Measurements from ENCODE around the gene ZMYND8. TPM values are rescaled to one million over a fixed set of nuclear protein-coding genes. Genes with fewer than 3 reads are reported as not detected.

The ZMYND8 gene
- total RNA-seq, 1 experiment from 2014 or later = 29.0 TPM

DNA sequence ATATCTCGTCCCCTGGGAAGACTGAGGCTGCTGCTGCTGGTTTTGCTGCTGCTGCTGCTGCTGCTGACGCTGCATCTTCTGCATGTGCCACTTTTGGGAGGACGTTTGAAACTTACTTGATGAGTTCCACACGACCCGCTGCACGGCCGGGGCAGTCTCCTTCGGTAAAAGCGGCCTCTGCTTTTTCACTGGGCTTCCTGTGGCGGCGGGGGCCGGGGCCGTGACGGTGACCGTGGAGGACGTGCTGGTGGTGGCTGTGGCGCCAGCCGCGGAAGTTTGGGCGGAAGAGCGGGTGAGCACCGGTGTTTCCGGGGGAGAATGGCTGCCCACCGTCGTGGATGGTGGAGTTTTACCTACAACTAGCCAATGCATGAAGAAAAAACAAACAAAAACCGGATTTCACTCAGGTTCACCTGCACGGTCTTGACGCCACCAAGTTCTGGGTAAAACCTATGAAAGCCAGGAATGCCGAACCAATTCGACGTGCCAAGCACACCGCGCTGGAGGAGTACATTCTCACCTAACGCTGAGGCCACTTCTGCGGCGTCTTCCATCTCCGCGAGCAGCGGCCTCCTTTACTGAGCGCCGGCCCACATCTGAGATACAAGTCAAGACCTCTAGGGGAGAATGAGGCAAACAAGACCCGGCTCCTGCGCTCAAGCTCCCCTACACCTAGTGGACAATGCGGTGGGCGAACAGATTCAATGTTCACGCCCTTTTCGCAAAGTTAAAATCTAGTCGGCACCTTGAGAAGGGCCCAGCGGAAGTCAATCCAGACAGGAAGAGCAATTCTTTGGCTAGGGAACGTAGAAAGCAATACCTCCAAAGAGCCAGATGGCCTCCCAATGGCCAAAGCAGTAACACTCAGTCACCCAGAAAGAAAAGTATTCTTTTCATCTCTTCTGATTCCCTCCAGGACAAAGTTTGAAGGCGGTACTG is 117.5 kb downstream of the ZMYND8 start:
- POLR2A ChIA-PET = no interaction called here
- Histone ChIP-seq H3K79me2 (ENCODE audit: insufficient read depth, low read length) (peaks cover 8% of the 10 kb centered on the region; the same call in 1 of the 2 replicates), H3K9me2 (ENCODE audit: insufficient read depth) (no peaks in the 10 kb centered on the region), H3K4me1 (ENCODE audit: control insufficient read depth in 1 of 2, insufficient read depth in 2 of 2, low read length in 2 of 2) (no peaks in the 10 kb centered on the region), H3K36me3 (ENCODE audit: control insufficient read depth in 1 of 2, insufficient read depth in 2 of 2, low read length in 2 of 2) (peaks cover 26 to 32% of the 10 kb centered on the region in 2 experiments), H3K4me3 (replicated peaks in 1 of 2; ENCODE audit: low read depth in 1 of 2, low read length in 2 of 2) (no peak overlapping the region), H3K9ac (ENCODE audit: low read length) (no peak overlapping the region), H3K4me2 (ENCODE audit: low read length) (no peak overlapping the region), H3K27ac (ENCODE audit: low read depth, low read length) (no peak overlapping the region), H3K27me3 (ENCODE audit: insufficient read depth, low read length) (no peaks in the 10 kb centered on the region), H3K9me3 (ENCODE audit: control insufficient read depth in 1 of 2, insufficient read depth in 1 of 2, low read depth in 1 of 2, low read length in 2 of 2) (no peaks in the 10 kb centered on the region), H4K20me1 (ENCODE audit: insufficient read depth) (no peaks in the 10 kb centered on the region; the same call in 1 of the 2 replicates), H2AFZ (ENCODE audit: low read depth, low read length, poor library complexity, severe bottlenecking) (no peak overlapping the region)
- CTCF ChIA-PET = no interaction called here
- RAD21 ChIA-PET (ENCODE audit: low non-redundant PET in 1 of 2, low total read pairs in 2 of 2, uncharacterized antibody in 2 of 2, unreplicated experiment in 2 of 2) = no interaction called here
- DNase-seq (ENCODE audit: low read depth, low spot score) (no peak), ATAC-seq (no peak)
- no TSS peak for BruUV-seq (replicated peaks)
- TF ChIP-seq JUND (IDR thresholded peaks at IDR 0.05) = no peak
- no peak for TF ChIP-seq SIN3A (IDR thresholded peaks at IDR 0.05; ENCODE audit: low read depth)
- TF ChIP-seq ZFX (IDR thresholded peaks at IDR 0.05) = no peak
- TF ChIP-seq SRF (IDR thresholded peaks at IDR 0.05; ENCODE audit: low read depth) = no peak
- TF ChIP-seq RAD21 (IDR thresholded peaks at IDR 0.05; ENCODE audit: low read depth) = no peak
- TF ChIP-seq EZH2phosphoT487 (IDR thresholded peaks at IDR 0.05; ENCODE audit: borderline replicate concordance) = no peak
- intact Hi-C loops (cut with micrococcal nuclease) = no loop called here

DNA sequence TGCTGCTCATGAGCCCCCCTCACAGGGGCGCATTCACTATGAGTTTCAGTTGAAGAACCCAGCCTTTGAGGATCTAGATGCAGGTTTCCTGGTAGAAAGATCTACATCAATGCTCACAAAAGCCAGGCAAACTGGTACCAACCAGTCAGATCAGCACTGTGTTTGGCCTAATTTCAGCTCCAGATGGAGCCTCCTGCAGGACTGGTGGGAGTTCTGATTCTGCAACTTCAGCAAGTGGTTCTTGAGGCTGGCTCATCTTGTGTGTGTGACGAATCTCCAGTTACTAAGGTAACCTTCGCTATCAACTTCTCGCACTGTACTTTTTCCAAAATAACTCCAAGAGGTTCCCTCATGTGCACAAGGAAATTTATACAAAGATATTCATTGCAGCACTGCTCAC is 118.8 kb downstream of the ZMYND8 start:
- ATAC-seq (no peak), DNase-seq (ENCODE audit: low read depth, low spot score) (no peak)
- ChIA-PET CTCF (no interaction called here), POLR2A (no interaction called here), RAD21 (ENCODE audit: low non-redundant PET in 1 of 2, low total read pairs in 2 of 2, uncharacterized antibody in 2 of 2, unreplicated experiment in 2 of 2) (no interaction called here)
- H3K9me2 ChIP-seq (ENCODE audit: insufficient read depth) = no peaks in the 10 kb centered on the region
- peaks cover 29 to 31% of the 10 kb centered on the region in 2 experiments for H3K36me3 ChIP-seq (ENCODE audit: control insufficient read depth in 1 of 2, insufficient read depth in 2 of 2, low read length in 2 of 2)
- H3K27me3 ChIP-seq (ENCODE audit: insufficient read depth, low read length) = no peaks in the 10 kb centered on the region
- no peak overlapping the region for H3K27ac ChIP-seq (ENCODE audit: low read depth, low read length)
- no peaks in the 10 kb centered on the region for H3K4me1 ChIP-seq (ENCODE audit: control insufficient read depth in 1 of 2, insufficient read depth in 2 of 2, low read length in 2 of 2)
- no peaks in the 10 kb centered on the region for H3K9me3 ChIP-seq (ENCODE audit: control insufficient read depth in 1 of 2, insufficient read depth in 1 of 2, low read depth in 1 of 2, low read length in 2 of 2)
- no peak overlapping the region for H3K4me2 ChIP-seq (ENCODE audit: low read length)
- no peaks in the 10 kb centered on the region; the same call in 1 of the 2 replicates for H4K20me1 ChIP-seq (ENCODE audit: insufficient read depth)
- BruUV-seq (replicated peaks) = no TSS peak
- H3K9ac ChIP-seq (ENCODE audit: low read length) = no peak overlapping the region
- TF ChIP-seq ZNF274 (IDR thresholded peaks at IDR 0.05; ENCODE audit: low read depth, low read length) (no peak), ELF1 (IDR thresholded peaks at IDR 0.05; ENCODE audit: borderline replicate concordance, low read depth) (no peak), YY1 (IDR thresholded peaks at IDR 0.05; ENCODE audit: extremely low read depth, insufficient replicate concordance, low read depth, low read length) (no peak), FOSL1 (IDR thresholded peaks at IDR 0.05; ENCODE audit: low read depth) (no peak), TCF7L2 (IDR thresholded peaks at IDR 0.05; ENCODE audit: borderline replicate concordance, extremely low read depth, insufficient read depth, insufficient read length) (no peak), CBX3 (IDR thresholded peaks at IDR 0.05; ENCODE audit: low read depth) (no peak)
- TF ChIP-seq, protein P1, sequence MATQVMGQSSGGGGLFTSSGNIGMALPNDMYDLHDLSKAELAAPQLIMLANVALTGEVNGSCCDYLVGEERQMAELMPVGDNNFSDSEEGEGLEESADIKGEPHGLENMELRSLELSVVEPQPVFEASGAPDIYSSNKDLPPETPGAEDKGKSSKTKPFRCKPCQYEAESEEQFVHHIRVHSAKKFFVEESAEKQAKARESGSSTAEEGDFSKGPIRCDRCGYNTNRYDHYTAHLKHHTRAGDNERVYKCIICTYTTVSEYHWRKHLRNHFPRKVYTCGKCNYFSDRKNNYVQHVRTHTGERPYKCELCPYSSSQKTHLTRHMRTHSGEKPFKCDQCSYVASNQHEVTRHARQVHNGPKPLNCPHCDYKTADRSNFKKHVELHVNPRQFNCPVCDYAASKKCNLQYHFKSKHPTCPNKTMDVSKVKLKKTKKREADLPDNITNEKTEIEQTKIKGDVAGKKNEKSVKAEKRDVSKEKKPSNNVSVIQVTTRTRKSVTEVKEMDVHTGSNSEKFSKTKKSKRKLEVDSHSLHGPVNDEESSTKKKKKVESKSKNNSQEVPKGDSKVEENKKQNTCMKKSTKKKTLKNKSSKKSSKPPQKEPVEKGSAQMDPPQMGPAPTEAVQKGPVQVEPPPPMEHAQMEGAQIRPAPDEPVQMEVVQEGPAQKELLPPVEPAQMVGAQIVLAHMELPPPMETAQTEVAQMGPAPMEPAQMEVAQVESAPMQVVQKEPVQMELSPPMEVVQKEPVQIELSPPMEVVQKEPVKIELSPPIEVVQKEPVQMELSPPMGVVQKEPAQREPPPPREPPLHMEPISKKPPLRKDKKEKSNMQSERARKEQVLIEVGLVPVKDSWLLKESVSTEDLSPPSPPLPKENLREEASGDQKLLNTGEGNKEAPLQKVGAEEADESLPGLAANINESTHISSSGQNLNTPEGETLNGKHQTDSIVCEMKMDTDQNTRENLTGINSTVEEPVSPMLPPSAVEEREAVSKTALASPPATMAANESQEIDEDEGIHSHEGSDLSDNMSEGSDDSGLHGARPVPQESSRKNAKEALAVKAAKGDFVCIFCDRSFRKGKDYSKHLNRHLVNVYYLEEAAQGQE (IDR thresholded peaks at IDR 0.05; ENCODE audit: low read depth) = no peak
- TF ChIP-seq, protein P2, sequence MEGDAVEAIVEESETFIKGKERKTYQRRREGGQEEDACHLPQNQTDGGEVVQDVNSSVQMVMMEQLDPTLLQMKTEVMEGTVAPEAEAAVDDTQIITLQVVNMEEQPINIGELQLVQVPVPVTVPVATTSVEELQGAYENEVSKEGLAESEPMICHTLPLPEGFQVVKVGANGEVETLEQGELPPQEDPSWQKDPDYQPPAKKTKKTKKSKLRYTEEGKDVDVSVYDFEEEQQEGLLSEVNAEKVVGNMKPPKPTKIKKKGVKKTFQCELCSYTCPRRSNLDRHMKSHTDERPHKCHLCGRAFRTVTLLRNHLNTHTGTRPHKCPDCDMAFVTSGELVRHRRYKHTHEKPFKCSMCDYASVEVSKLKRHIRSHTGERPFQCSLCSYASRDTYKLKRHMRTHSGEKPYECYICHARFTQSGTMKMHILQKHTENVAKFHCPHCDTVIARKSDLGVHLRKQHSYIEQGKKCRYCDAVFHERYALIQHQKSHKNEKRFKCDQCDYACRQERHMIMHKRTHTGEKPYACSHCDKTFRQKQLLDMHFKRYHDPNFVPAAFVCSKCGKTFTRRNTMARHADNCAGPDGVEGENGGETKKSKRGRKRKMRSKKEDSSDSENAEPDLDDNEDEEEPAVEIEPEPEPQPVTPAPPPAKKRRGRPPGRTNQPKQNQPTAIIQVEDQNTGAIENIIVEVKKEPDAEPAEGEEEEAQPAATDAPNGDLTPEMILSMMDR (IDR thresholded peaks at IDR 0.05 in 2 of 3, conservative IDR thresholded peaks at IDR 0.05 in 1 of 3; ENCODE audit: borderline replicate concordance in 1 of 3, insufficient read depth in 1 of 3, low read depth in 2 of 3, low read length in 2 of 3) = no peak
- no peaks in the 10 kb centered on the region; the same call in 1 of the 2 replicates for H3K79me2 ChIP-seq (ENCODE audit: insufficient read depth, low read length)
- no peak overlapping the region for H3K4me3 ChIP-seq (replicated peaks in 1 of 2; ENCODE audit: low read depth in 1 of 2, low read length in 2 of 2)
- H2AFZ ChIP-seq (ENCODE audit: low read depth, low read length, poor library complexity, severe bottlenecking) = no peak overlapping the region
- intact Hi-C loops (cut with micrococcal nuclease) = no loop called here

Data from HCT116 (cell line).